Measurements from ENCODE around the gene NPFFR1.

NPFFR1 gene

DNA sequence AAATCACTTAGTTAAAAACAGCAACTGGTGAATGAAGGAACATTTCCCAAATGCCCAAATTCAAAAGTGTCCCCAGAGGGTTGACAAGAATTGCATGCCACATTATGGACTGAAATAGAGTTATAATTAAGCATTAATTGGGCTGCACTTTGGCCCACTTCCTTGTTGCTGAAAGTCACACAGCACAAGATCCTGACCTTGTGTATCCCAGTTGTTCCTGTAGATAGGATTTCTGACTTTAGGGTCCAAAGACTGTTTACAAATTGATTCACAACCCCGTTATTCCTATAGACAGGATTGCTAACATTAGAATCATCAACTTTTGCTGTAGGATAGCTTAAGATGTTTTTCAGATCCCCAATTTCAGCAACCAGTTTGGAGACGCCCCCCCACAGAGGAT, 31.5 kb upstream of the NPFFR1 start:
- DNase-seq: no peak

DNA sequence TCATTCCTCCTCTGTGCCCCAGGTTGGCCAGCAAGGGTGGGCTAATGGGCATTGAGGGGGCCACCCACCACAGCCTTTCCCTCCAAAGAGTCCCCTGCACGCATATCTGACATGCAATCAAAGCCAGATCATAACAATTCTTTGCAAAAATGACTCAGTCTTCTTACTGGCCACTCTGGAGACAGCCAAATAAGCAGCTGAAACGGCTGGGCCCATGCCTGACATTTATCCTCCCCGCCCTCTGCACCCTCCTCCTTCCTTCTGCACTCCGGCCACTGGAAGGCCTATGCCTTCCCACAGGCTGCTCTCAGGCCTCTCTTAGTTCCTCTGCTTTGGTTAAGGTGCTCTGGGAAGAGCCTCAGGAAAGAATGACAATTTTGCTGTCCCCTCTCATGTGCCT, 29.2 kb upstream of the NPFFR1 start:
- DNase-seq: no peak

DNA sequence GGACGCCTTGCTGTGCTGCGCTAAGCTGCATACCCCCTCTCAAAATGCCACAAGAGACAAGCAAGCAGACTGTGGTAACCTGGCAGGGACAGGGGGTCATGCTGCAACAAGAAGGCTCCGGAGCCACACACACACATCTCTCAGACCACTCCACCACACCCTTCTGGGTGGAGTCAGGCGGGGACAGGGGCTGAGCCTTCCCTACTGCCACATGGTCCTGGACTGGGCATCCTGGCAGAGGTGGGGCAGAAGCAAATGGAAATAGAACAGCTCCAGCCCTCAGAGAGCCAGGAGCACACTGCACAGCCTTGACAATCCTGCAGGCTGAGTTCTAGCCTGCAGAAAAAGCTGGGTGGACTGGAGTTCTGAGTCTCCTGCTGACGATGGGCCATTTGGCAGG, 28.4 kb upstream of the NPFFR1 start:
- DNase-seq: no peak

DNA sequence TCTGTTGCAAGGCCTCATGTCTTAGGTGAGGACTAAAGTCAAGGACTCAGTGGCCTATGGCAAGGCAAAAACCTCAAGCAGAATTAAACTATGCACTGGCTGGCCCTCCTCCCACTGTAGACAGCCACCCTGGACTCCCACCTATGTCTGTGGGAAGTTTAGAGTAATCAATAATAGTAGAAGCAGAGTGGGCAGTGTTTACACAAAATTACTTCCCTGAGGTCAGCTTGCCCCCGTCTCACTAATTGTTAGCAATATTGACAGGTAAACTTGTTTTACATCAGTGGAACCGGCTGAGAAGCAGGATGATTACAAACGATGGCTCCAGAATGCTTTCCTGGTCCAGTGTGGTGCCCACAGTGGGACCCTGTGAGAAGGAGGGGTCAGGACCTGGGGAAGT, 27.9 kb upstream of the NPFFR1 start:
- DNase-seq: no peak

DNA sequence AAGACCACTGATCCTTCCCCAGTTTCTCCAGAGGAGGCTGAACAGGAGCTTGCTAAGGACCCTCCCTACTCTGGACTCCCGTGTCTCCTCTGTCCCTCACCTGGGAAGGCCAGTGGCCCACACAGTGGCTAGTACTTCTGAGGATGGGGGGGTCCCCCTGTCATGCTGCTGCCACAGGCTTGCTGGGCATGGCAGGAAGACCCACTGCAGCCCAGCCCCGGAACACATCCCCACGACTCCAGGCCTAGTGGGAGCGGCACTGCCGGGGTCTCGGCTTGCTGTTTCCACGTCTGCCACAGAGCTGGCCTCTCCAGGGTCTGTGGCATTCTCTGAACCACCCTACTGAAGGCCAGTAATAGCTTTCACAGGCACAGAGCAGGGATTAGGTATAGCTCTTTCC, 25.9 kb upstream of the NPFFR1 start:
- DNase-seq: no peak

DNA sequence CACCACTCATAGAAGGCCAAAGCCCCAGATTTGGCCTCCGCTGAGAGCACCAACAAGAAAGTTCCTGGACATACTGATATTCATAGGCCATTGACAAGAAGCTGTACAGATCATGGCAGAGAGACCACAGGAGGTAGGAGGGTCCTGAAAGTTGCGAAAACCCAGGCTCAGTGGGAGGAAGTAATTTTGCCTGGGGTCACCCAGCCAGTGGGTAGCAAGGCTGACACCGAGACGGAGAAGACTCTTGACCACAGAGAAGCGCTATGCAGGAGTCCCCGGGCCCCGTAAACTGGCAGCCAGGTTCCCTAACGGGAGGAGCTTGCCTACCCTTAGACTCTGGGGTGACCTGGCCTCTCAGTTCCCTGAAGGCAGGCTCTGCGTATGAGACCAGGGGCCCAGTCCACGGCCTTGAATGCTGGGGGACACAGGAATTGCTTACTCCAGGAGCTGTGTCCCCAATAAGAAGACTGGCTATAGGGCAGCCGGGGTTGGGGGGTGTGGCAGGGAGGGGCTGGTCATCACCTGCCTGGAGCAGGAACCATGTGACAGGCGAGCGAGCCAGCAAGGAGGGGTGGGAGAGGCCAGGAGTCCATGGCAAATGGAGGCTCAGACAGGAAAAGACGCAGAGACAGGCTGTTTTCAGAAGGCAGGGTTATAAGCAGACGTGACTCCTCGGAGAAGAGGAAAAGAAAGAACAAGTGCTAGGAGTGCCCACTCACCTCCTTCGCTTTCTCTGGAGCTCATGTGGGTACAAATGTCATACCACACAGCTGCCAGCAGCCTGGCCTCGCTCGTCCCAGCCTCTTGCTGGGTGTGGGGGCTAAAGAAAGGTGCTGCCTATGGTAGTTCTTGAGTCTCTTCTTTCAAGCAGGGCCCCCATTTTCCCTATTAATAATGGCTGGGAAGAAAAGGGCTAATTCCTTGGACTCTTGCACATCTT, 24.6 kb upstream of the NPFFR1 start:
- no peak for DNase-seq

DNA sequence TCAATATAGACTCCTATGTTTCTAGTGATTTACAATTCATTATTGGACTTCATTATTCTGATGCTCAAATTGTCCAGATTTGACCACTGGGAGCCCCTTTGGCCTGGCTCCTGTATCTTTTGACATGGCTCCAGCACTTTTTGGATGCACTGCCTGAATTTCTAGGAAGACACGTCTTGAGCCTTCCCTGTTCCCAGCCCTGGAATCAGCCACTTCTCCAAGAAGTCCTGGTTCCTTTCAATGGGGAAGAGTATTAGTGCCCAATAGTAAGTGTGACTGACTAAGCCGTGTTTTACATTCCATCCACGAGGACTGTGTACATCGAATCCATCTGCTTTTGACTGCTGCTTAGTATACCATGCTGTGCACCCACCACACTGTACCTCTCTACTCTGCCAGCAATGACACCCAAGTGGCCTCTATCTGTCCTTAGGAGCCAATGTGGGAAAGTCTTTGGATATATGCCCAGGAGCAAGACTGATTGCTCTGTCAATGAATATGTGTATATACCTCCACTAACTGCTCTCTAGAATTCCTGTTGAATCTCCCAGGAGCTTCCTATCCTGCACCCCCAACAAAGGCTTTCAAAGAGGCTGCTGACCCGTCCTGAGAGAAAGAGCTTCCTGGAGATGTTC, 23.2 kb upstream of the NPFFR1 start:
- no peak for DNase-seq

DNA sequence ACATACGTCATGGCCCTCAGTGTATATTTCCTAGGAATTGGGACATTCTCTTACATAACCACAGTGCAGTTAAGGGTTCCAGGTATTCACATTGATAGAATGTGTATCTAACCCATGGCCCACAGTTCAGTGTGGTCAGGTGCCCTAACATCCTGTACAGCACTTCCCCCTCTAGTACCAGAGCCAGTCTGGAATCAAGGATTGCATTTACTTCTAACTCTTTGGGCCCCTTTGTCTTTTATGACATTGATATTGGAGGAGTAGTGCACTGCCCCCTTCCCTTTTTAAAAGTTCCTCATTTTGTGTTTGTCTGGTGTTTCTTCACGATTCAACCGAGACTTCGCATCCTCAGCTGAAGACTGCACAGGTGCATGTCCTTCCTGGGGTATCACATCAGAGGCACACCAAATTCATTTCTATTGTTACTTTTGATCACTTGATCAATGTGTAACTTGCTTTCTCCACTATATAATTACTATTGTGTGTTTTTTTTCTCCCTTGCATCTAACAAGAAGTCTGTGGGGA, 22.4 kb upstream of the NPFFR1 start:
- DNase-seq: no peak

DNA sequence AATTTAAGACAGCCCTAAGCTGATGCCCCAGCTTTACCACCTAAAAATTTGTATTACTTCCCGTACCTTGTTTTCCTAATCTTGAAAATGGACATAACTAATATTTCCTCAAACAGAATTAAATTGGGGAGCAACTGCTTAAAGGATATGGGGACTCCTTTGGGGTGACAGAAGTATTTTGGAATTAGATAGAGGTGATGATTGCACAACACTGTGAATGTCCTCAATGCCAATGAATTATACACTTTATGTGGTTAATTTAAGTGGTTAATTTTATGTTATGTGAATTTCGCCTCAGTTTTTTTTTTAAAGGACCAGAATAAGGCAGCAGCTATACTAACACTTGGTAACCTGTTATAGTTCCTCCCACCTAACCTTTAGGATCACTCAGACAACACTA, 19.9 kb upstream of the NPFFR1 start:
- no peak for DNase-seq

DNA sequence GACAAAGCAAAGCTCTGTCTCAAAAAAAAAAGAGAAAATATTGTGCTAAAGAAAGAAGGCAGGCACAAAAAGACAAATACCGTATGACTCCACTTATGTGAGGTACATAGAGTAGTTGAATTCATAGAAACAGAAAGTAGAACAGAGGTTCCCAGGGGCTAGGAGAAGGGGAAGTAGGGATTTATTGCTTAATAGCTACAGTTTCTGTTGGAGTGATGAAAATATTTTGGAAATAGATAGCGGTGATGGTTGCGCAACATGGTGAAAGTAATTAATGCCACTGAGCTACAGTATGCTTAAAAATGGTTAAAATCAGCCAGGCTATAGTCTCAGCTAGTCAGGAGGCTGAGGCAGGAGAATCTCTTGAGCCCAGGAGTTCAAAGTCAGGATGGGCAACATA, 18.5 kb upstream of the NPFFR1 start:
- DNase-seq: no peak

DNA sequence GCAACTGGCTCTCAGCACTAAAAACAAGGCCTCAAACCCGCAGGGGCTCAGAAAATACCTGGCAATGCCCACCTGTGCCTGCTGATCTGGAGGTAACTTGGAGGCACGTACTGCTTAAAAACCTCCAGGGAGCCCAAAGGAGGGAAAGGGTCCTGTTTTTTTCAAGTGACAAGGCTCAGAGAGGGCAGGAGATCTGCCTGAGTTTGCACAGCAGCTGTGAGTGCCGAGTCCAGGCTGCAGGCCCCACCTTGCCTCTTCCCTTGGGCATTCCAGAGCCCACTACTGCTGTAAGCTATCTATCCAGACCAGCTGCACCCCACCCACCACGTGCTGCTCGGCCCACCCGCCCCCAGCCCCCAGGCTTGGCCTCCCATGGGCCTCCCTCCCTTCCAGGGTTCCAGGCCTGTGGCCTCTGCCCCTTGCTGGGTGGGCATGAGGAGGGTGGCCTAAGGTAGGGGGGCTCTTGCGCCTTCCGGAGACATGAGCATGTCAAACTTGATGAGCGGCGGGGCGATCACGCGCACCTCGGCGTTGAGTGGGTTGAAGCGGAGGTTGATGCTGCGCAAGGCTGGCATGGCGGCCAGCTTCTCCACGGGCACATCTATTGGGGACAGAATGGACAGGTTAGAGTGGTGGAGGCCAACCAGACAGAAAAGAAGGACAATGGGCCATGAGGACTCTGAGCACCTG, 17.2 kb upstream of the NPFFR1 start:
- DNase-seq: no peak

DNA sequence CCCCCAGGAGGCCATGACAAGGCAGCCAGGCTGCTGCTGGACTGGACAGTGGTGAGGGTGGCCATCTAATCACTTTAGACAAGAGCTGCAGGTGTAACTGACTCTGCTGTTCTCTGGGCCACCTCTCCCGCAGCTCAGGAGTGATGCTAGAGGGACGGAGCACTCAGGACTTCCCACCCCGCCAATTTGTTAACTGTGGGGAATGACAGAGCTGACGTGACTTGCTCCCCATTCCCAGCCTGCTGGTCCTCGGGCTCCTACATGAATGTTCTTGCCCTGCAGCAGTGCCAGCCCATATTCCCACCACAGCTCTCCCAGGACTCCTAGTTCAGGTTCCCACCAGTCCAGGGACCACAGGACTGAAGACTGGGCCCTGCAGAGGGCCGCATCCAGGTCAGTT, 16.7 kb upstream of the NPFFR1 start:
- DNase-seq: no peak

DNA sequence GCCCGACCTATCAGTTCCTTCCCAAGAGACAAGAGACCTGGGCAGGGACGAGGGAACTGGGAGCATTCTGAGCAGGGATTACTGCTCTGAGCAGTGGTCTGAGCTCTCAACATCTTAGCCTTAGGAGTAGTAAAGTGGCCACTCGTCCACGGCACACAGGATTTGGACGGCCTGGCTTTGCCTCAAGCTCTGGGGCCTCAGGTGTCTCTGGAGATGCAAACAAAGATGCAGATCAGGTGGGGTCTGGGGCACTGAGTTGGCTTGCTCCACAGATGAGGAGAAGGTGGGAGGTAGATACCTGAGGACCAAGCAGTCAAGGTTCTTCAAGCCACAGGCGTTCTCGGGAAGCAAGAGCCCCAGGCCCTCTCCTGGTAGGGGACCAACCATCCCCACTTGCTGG, 16.1 kb upstream of the NPFFR1 start:
- no peak for DNase-seq

DNA sequence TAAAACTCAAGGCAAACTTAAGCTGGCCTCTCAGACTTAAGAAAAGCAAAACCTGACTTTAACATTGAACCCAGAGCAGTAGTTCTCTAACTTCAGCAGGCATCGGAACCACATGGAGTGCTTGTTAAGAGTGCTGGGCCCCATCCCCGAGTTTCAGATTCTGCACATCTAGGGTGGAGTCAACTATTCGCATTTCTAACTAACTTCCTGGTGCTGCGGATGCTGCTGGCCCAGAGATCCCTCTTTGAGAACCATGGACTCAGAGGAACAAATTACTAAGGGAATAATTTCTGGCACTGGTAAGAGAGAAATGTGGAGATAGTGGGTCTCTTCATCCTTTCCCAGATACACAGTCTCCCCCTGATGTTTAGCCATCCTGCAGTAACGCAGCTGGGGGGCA, 14.6 kb upstream of the NPFFR1 start:
- no peak for DNase-seq

DNA sequence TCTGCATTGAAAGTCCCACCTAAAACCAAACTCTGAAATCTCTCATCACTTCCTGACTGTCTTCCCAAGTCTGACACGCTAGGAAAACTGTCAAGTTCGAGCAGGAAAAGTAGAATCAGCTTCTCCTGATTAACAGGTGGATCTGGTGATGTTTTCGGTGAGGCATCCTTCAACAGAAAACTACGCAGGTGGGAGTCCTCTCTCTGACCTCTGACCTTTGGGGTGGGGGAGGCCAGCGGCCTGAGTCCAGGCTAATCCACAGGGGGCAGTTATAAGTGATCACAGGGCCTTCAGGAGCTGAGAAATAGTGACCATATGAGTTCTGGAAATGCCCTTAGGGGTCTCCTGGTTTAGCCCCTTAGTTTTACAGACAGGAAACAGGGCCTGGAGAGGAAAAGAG, 13.4 kb upstream of the NPFFR1 start:
- DNase-seq: no peak

DNA sequence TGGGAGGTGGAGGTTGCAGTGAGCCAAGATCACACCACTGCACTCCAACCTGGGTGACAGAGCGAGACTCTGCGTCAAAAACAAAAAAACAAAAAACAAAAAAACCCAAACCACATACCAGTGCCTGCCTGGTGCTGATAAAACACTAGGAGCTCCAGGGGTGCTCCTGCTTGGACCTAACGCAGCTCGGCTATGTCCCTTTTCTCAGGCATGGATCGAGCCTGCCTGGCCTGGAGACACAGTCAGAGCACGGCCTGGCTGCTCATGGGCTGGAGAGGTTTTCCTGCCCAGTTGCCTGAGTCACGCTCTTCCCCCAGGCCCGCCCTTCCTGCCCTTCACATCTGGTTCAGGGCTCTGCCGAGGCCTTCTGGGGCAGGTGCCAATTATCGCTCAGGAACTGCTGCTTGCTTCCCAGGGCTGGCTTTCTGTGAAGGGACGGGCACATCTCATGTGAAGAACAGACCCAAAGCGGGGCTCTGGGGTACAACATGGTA, 12.6 kb upstream of the NPFFR1 start:
- no peak for DNase-seq

DNA sequence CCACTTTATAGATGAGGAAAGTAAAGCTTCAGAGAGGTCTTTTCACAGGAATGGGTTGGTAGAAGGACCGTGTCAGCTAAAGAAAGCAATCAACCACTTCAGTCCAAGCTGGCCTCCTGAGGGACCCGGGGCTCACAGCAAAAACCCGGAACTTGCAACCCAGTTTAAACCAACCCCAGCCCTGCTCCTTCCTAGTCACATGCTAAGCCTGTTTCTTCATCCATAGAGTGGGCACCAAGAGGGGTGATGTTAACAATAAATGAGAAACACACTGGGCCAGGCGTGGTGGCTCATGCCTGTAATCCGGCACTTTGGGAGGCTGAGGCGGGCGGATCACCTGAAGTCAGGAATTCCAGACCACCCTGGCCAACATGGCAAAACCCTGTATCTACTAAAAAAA, 12.1 kb upstream of the NPFFR1 start:
- DNase-seq: no peak

DNA sequence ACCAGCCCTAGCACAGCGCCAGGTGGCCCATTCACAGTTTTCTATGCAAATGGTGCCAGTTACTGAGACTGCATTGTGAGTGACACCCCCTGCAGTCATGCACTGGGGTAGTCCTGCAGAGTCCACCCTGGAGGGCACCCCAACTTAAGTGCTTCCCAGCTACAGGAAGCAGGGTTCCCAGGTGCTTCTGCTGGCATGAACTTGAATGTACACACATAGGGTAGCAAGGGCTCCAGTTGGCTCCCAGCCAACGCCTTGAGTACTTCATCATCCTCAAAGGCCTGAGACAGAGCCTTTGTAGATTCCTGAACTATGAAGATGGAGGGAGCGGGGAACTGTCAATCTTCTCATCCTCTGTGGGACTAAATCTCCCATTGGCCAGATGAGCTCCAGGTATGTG, 11.5 kb upstream of the NPFFR1 start:
- no peak for DNase-seq

DNA sequence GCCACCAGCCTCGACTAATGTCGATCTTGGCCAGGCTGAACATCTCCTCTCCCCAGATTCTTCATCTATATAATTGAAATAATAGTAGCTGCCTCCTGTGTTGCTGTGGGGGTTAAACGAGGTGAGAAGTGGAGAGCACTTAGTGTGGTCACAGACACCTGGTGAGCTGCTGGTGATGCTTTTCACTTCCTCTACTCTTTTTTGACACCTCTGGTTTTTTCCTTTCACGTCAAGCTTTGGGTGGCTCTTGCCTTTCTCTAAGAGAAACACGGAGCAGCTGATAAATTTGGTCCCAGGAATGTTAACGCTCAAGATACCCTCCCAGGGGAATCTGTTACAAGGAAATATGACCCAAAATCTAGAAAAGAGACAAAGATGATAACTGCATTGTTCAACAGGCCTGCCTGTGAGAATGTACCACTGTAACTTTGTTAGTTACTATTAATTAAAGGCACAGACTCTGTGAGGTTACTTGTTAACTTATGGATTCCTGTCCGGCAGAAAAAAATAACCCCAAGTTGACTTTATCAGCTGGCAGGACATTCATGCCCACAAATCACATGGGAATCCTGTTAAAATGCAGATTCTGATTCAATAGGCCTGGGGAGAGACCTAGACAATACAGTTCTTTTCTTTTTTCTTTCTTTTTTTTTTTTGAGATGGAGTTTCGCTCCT, 9.5 kb upstream of the NPFFR1 start:
- no peak for DNase-seq

DNA sequence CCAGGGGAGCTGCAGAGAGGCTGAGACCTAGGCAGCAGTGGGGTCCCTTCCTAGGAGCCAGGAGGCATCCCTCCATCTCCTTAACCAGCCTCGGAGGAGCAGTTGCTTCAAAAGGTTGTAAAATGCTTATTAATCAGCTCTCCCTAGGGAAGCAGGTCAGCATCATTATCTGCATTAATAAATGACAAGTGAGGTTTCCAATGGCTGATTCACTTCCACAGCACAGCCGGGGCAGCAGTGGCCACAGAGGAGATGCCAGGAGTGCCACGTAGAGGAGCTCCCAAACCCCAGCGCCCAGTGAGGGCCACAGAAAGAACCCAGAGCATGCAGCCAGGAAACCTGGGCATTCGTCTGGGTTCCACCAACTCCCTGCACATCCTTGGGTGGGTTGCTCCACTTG, 8.2 kb upstream of the NPFFR1 start:
- DNase-seq: no peak

DNA sequence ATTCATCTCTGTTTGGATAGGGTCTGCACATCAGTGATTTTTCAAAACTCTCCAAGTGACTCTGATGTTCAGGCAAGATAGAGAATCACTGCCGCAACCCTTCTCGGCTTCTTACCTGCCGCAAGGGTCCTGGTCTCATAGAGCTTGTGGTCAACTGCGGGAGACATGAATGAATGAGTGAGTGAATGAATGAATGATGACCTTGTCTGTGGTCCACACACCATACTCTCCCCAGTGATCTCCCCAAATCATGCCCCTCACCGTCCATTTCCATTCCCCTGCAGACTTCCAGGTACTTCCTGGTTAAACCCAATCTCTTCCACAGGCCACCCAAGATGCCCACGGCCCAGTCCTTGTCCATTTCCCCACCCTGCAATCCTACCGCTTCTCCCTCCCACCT, 5.9 kb upstream of the NPFFR1 start:
- DNase-seq: no peak

DNA sequence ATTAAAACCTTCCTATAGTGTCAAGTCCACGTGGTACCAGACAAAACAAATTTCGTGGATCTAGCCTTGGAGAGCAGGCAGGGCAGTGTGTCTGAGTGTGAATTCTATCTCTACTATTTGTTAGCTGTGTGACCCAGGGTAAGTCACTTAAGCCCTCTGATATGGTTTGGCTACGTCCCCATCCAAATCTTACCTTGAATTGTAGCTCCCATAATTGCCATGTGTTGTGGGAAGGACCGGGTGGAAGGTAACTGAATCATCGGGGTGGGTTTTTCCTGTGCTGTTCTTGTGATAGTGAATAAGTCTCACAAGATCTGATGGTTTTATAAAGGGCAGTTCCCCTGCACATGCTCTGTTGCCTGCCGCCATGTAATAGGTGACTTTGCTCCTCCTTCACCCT, 2.8 kb upstream of the NPFFR1 start:
- DNase-seq: no peak

DNA sequence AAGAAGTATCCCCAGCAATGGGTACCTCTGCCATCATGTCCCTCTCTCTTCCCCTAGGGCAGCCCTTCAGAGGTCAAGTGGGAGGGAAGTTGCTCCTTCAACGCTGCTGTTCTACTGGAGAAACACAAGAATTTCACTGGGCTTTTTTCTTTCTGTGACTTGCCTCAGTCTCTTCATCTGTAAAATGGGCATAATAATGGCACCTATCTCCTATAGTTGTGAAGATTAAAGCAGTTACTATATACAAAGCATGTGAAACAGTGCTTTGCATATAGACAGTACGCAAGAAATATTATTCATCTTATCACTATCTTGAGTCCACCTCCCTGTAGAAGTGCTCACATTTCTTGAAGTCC, 1.6 kb upstream of the NPFFR1 start:
- no peak for DNase-seq

All from activated gamma-delta T cell (primary cell).